ENCODE results near the gene TMEM126A.

Gene TMEM126A

GRCh38 chr11:85698195-85698594, 50.4 kb downstream of the TMEM126A start:
- DNase-seq, result no peak

GRCh38 chr11:85699957-85700741, 52.4 kb downstream of the TMEM126A start:
- no peak for DNase-seq

GRCh38 chr11:85704967-85705366, 57.2 kb downstream of the TMEM126A start:
- no peak for DNase-seq

- no peak for DNase-seq
These were observed 58.0 kb downstream of the TMEM126A start for GRCh38 chr11:85705800-85706199.

All from stimulated activated CD4-positive, alpha-beta T cell treated with anti-CD3 and anti-CD28 coated beads, Interleukin-15, amount 100 ng/mL, for 24 hours (primary cell).